ENCODE measurements around the gene ZNF578.

Gene ZNF578

GRCh38 chr19:52442179-52442578, 11.2 kb upstream of the ZNF578 start:
- Histone ChIP-seq H3K14ac (ENCODE audit: low read length) (no peak overlapping the region), H2AFZ (ENCODE audit: low read length) (no peak overlapping the region), H4K91ac (ENCODE audit: low read depth, low read length, poor library complexity) (no peak overlapping the region), H2BK15ac (ENCODE audit: low read length) (no peak overlapping the region), H3K18ac (ENCODE audit: low read length) (no peak overlapping the region), H4K8ac (ENCODE audit: low read depth, low read length) (no peak overlapping the region), H3K9ac (ENCODE audit: low read depth, low read length, poor library complexity) (no peak overlapping the region), H3K36me3 (replicated peaks in 1 of 2; ENCODE audit: control insufficient read depth in 2 of 2, insufficient read depth in 2 of 2, low read length in 2 of 2) (no peaks in the 10 kb centered on the region), H3K9me3 (replicated peaks in 1 of 2; ENCODE audit: control insufficient read depth in 2 of 2, insufficient read depth in 1 of 2, low read depth in 1 of 2, low read length in 2 of 2) (peaks cover 10 to 14% of the 10 kb centered on the region in 2 donors), H3K27me3 (ENCODE audit: control insufficient read depth in 3 of 3, insufficient read depth in 3 of 3, low read depth in 1 of 3, low read length in 3 of 3) (no peaks in the 10 kb centered on the region), H3K4me1 (ENCODE audit: control insufficient read depth in 2 of 2, insufficient read depth in 1 of 2, low read depth in 1 of 2, low read length in 2 of 2) (no peaks in the 10 kb centered on the region), H2BK120ac (ENCODE audit: low read depth, low read length) (no peak overlapping the region), H2BK5ac (ENCODE audit: low read length) (no peak overlapping the region), H3K4me2 (ENCODE audit: insufficient read depth, low read length, poor library complexity, severe bottlenecking) (no peak overlapping the region), H2AK5ac (ENCODE audit: low read depth, low read length) (no peak overlapping the region), H3K4me3 (ENCODE audit: low read length in 2 of 2) (no peak overlapping the region), H3K79me1 (ENCODE audit: low read depth, low read length) (no peaks in the 10 kb centered on the region), H3K27ac (replicated peaks; ENCODE audit: low read length) (no peak overlapping the region), H3K4ac (ENCODE audit: low read length) (no peak overlapping the region), H2BK12ac (ENCODE audit: low read length) (no peak overlapping the region), H3K23ac (ENCODE audit: low read depth, low read length, poor library complexity) (no peak overlapping the region)
- WGBS, 2 donors (ENCODE audit: extremely low coverage in 2 of 2, insufficient read length in 2 of 2, insufficient replicate concordance in 1 of 2): no CpG with 5 or more reads among the region's 3 CpGs
- no peak for DNase-seq (ENCODE audit: low spot score)

DNA sequence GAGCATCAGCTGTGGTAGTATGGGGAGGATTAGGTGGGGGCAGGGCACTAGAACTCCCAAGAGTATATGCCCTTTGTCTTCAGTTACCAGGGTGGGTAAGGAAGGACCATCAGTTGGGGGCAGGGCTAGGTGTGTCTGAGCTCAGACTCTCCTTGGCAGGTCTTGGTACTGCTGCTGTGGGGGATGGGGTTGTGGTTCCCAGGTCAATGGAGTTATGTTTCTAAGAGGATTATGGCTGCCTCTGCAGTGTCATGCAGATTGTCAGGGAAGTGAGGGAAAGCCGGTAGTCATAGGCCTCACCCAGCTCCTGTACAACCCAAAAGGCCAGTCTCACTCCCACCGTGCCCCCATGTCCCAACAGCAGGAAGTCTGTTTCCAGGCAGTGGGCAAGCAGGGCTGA, 8.8 kb upstream of the ZNF578 start:
- WGBS, 2 donors (ENCODE audit: extremely low coverage in 2 of 2, insufficient read length in 2 of 2, insufficient replicate concordance in 1 of 2): no CpG with 5 or more reads among the region's 2 CpGs
- no peak overlapping the region for H2AFZ ChIP-seq (ENCODE audit: low read length)

DNA sequence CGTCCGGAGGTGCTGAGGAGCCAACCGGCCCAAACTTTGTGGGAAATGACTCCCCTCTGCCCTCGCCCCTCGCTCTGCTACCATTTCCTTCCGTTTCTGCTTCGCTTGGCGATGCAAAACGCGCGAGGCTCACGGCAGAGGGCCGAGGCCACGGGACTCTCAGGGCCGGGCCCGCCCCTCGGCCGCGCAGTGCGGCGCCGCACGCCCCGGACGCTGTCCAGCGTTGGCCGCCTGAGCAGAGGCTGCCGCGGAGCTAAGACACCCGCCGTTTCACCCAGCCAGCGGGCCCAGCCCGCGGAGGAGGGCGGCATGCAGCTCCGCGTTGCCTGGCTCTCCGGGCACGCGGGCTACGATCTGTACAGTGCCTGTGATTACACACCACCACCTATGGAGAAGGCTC, 2.1 kb upstream of the ZNF578 start:
- Histone ChIP-seq H3K23ac (ENCODE audit: low read depth, low read length, poor library complexity) (no peak overlapping the region), H3K18ac (ENCODE audit: low read length) (no peak overlapping the region), H3K4me2 (ENCODE audit: insufficient read depth, low read length, poor library complexity, severe bottlenecking) (no peak overlapping the region), H3K27me3 (ENCODE audit: control insufficient read depth in 3 of 3, insufficient read depth in 3 of 3, low read depth in 1 of 3, low read length in 3 of 3) (no peaks in the 10 kb centered on the region), H3K9me3 (replicated peaks in 1 of 2; ENCODE audit: control insufficient read depth in 2 of 2, insufficient read depth in 1 of 2, low read depth in 1 of 2, low read length in 2 of 2) (peaks cover 11 to 22% of the 10 kb centered on the region in 2 donors), H2AFZ (ENCODE audit: low read length) (no peak overlapping the region), H3K27ac (replicated peaks; ENCODE audit: low read length) (no peak overlapping the region), H3K9ac (ENCODE audit: low read depth, low read length, poor library complexity) (peak overlapping the region; percentile 21), H3K4ac (ENCODE audit: low read length) (no peak overlapping the region), H3K36me3 (replicated peaks in 1 of 2; ENCODE audit: control insufficient read depth in 2 of 2, insufficient read depth in 2 of 2, low read length in 2 of 2) (no peaks in the 10 kb centered on the region), H2BK12ac (ENCODE audit: low read length) (no peak overlapping the region), H2AK5ac (ENCODE audit: low read depth, low read length) (no peak overlapping the region), H4K91ac (ENCODE audit: low read depth, low read length, poor library complexity) (no peak overlapping the region), H3K4me1 (ENCODE audit: control insufficient read depth in 2 of 2, insufficient read depth in 1 of 2, low read depth in 1 of 2, low read length in 2 of 2) (no peaks in the 10 kb centered on the region), H4K8ac (ENCODE audit: low read depth, low read length) (no peak overlapping the region), H2BK5ac (ENCODE audit: low read length) (no peak overlapping the region), H3K79me1 (ENCODE audit: low read depth, low read length) (no peaks in the 10 kb centered on the region), H3K14ac (ENCODE audit: low read length) (no peak overlapping the region), H2BK15ac (ENCODE audit: low read length) (no peak overlapping the region), H2BK120ac (ENCODE audit: low read depth, low read length) (no peak overlapping the region), H3K4me3 (ENCODE audit: low read length in 2 of 2) (no peak overlapping the region)
- DNase-seq (ENCODE audit: low spot score): no peak
- no CpG with 5 or more reads among the region's 41 CpGs for WGBS, 2 donors (ENCODE audit: extremely low coverage in 2 of 2, insufficient read length in 2 of 2, insufficient replicate concordance in 1 of 2)

More for the DNA sequence above, 8.8 kb upstream of the ZNF578 start:
- no peak overlapping the region for H3K4ac ChIP-seq (ENCODE audit: low read length)
- no peaks in the 10 kb centered on the region for H3K4me1 ChIP-seq (ENCODE audit: control insufficient read depth in 2 of 2, insufficient read depth in 1 of 2, low read depth in 1 of 2, low read length in 2 of 2)
- no peak overlapping the region for H3K9ac ChIP-seq (ENCODE audit: low read depth, low read length, poor library complexity)
- no peak overlapping the region for H2BK5ac ChIP-seq (ENCODE audit: low read length)
- H3K18ac ChIP-seq (ENCODE audit: low read length): no peak overlapping the region
- no peak overlapping the region for H3K14ac ChIP-seq (ENCODE audit: low read length)
- no peak overlapping the region for H2BK120ac ChIP-seq (ENCODE audit: low read depth, low read length)
- no peak overlapping the region for H3K4me2 ChIP-seq (ENCODE audit: insufficient read depth, low read length, poor library complexity, severe bottlenecking)
- no peaks in the 10 kb centered on the region for H3K79me1 ChIP-seq (ENCODE audit: low read depth, low read length)
- H3K23ac ChIP-seq (ENCODE audit: low read depth, low read length, poor library complexity): no peak overlapping the region
- H3K4me3 ChIP-seq (ENCODE audit: low read length in 2 of 2): no peak overlapping the region
- no peak overlapping the region for H2BK15ac ChIP-seq (ENCODE audit: low read length)
- no peak for DNase-seq (ENCODE audit: low spot score)
- H3K36me3 ChIP-seq (replicated peaks in 1 of 2; ENCODE audit: control insufficient read depth in 2 of 2, insufficient read depth in 2 of 2, low read length in 2 of 2): no peaks in the 10 kb centered on the region
- no peak overlapping the region for H3K27ac ChIP-seq (replicated peaks; ENCODE audit: low read length)
- H4K91ac ChIP-seq (ENCODE audit: low read depth, low read length, poor library complexity): no peak overlapping the region
- H3K9me3 ChIP-seq (replicated peaks in 1 of 2; ENCODE audit: control insufficient read depth in 2 of 2, insufficient read depth in 1 of 2, low read depth in 1 of 2, low read length in 2 of 2): peaks cover 6 to 9% of the 10 kb centered on the region in 2 donors
- H3K27me3 ChIP-seq (ENCODE audit: control insufficient read depth in 3 of 3, insufficient read depth in 3 of 3, low read depth in 1 of 3, low read length in 3 of 3): no peaks in the 10 kb centered on the region
- no peak overlapping the region for H2AK5ac ChIP-seq (ENCODE audit: low read depth, low read length)
- H4K8ac ChIP-seq (ENCODE audit: low read depth, low read length): no peak overlapping the region
- H2BK12ac ChIP-seq (ENCODE audit: low read length): no peak overlapping the region

- Histone ChIP-seq H3K27me3 (ENCODE audit: control insufficient read depth in 3 of 3, insufficient read depth in 3 of 3, low read depth in 1 of 3, low read length in 3 of 3) (no peaks in the 10 kb centered on the region), H2AFZ (ENCODE audit: low read length) (no peak overlapping the region), H2AK5ac (ENCODE audit: low read depth, low read length) (no peak overlapping the region), H3K14ac (ENCODE audit: low read length) (no peak overlapping the region), H3K9ac (ENCODE audit: low read depth, low read length, poor library complexity) (no peak overlapping the region), H4K91ac (ENCODE audit: low read depth, low read length, poor library complexity) (no peak overlapping the region), H3K79me1 (ENCODE audit: low read depth, low read length) (no peaks in the 10 kb centered on the region), H2BK5ac (ENCODE audit: low read length) (no peak overlapping the region), H3K4me3 (ENCODE audit: low read length in 2 of 2) (no peak overlapping the region), H3K9me3 (replicated peaks in 1 of 2; ENCODE audit: control insufficient read depth in 2 of 2, insufficient read depth in 1 of 2, low read depth in 1 of 2, low read length in 2 of 2) (peaks cover 19% of the 10 kb centered on the region in 2 donors), H3K18ac (ENCODE audit: low read length) (no peak overlapping the region), H3K4ac (ENCODE audit: low read length) (no peak overlapping the region), H2BK120ac (ENCODE audit: low read depth, low read length) (no peak overlapping the region), H3K23ac (ENCODE audit: low read depth, low read length, poor library complexity) (no peak overlapping the region), H2BK12ac (ENCODE audit: low read length) (no peak overlapping the region), H3K36me3 (replicated peaks in 1 of 2; ENCODE audit: control insufficient read depth in 2 of 2, insufficient read depth in 2 of 2, low read length in 2 of 2) (no peaks in the 10 kb centered on the region), H4K8ac (ENCODE audit: low read depth, low read length) (no peak overlapping the region), H3K27ac (replicated peaks; ENCODE audit: low read length) (no peak overlapping the region), H3K4me2 (ENCODE audit: insufficient read depth, low read length, poor library complexity, severe bottlenecking) (no peak overlapping the region), H2BK15ac (ENCODE audit: low read length) (no peak overlapping the region), H3K4me1 (ENCODE audit: control insufficient read depth in 2 of 2, insufficient read depth in 1 of 2, low read depth in 1 of 2, low read length in 2 of 2) (no peaks in the 10 kb centered on the region)
- no CpG with 5 or more reads among the region's 14 CpGs for whole genome bisulfite sequencing, 2 donors (ENCODE audit: extremely low coverage in 2 of 2, insufficient read length in 2 of 2, insufficient replicate concordance in 1 of 2)
- no peak for DNase-seq (ENCODE audit: low spot score)
These were observed 11.6 kb downstream of the ZNF578 start for GRCh38 chr19:52464798-52465470.

All from neuronal stem cell (in vitro differentiated cells).